NK-92 (cell line): Measurements from ENCODE around the gene RCOR1.

Experiments
- DNase-seq: peaks from one replicate; lab custom pipeline; 2025; ENCODE audit not compliant: unreplicated experiment; lab: John Stamatoyannopoulos, UW

Gene RCOR1

GRCh38 chr14:102671410-102671809, 79.0 kb downstream of the RCOR1 start:
- no peak for DNase-seq

GRCh38 chr14:102672410-102672960, 80.0 kb downstream of the RCOR1 start:
- DNase-seq = no peak

- no peak for DNase-seq
Measured at GRCh38 chr14:102675396-102675795, 82.9 kb downstream of the RCOR1 start.

- DNase-seq = no peak
Measured at GRCh38 chr14:102678394-102678793, 85.9 kb downstream of the RCOR1 start.

- DNase-seq = no peak
Measured at GRCh38 chr14:102683399-102684297, 91.2 kb downstream of the RCOR1 start.

- no peak for DNase-seq
Measured at GRCh38 chr14:102684298-102684663, 91.8 kb downstream of the RCOR1 start.

- DNase-seq = no peak
Measured at GRCh38 chr14:102686196-102686801, 93.8 kb downstream of the RCOR1 start.

GRCh38 chr14:102688290-102688689, 95.8 kb downstream of the RCOR1 start:
- DNase-seq = no peak

- DNase-seq = no peak
Measured at GRCh38 chr14:102690509-102691286, 98.2 kb downstream of the RCOR1 start.

GRCh38 chr14:102691763-102692162, 99.3 kb downstream of the RCOR1 start:
- DNase-seq = no peak

GRCh38 chr14:102692334-102692733, 99.9 kb downstream of the RCOR1 start:
- no peak for DNase-seq

- DNase-seq = no peak
Measured at GRCh38 chr14:102693006-102693755, 100.7 kb downstream of the RCOR1 start.

- no peak for DNase-seq
Measured at GRCh38 chr14:102694530-102695166, 102.2 kb downstream of the RCOR1 start.

GRCh38 chr14:102695167-102695555, 102.7 kb downstream of the RCOR1 start:
- DNase-seq = no peak

- DNase-seq = no peak
Measured at GRCh38 chr14:102696332-102696731, 103.9 kb downstream of the RCOR1 start.

- DNase-seq = no peak
Measured at GRCh38 chr14:102696856-102697495, 104.5 kb downstream of the RCOR1 start.

- DNase-seq = no peak
Measured at GRCh38 chr14:102697501-102697900, 105.1 kb downstream of the RCOR1 start.

GRCh38 chr14:102699416-102700110, 107.1 kb downstream of the RCOR1 start:
- DNase-seq = no peak

- DNase-seq = no peak
Measured at GRCh38 chr14:102708494-102708893, 116.0 kb downstream of the RCOR1 start.
